Omental fat pad (tissue), 4 donors: ENCODE data around the gene LPO. TPM values are rescaled to one million over a fixed set of nuclear protein-coding genes. Genes with fewer than 3 reads are reported as not detected.

Experiments
- ATAC-seq: fragments of 150-250 bp; one replicate; pipeline ENCODE4 v1.9.1; 2016; ENCODE audit warnings: mild to moderate bottlenecking, moderate library complexity; ENCODE audit not compliant: low FRiP score
- DNase-seq: peaks from one replicate; pipeline ENCODE4 v3.0.0-alpha.2; 2019; ENCODE audit warnings: low spot score
- CTCF ChIP-seq, 3 donors: fragments of 450-650 bp; IDR thresholded peaks; one replicate each; pipeline ENCODE4 v1.5.1; 2016 to 2017; ENCODE audit warnings: antibody characterized with exemption in 3 of 3, mild to moderate bottlenecking in 3 of 3, moderate library complexity in 2 of 3
- total RNA-seq, 4 donors: library from RNA; depleted of rRNA; stranded (reverse); fragments of >200 nt; gene quantifications; one replicate each; pipeline ENCODE4 v1.1.0, GENCODE V29; 2016

The LPO gene
- total RNA-seq, 4 donors from 2014 or later: 0.46 TPM; not detected in 3

GRCh38 chr17:58277107-58277801 lies 38.9 kb downstream of the LPO start:
- ATAC-seq: no peak
- TF ChIP-seq CTCF (IDR thresholded peaks at IDR 0.05): no peak
- DNase-seq: no peak

- ATAC-seq (no peak), DNase-seq (no peak)
- TF ChIP-seq CTCF (IDR thresholded peaks at IDR 0.05): no peak
Measured at GRCh38 chr17:58277802-58278595, 39.6 kb downstream of the LPO start.

- ATAC-seq: no peak
- no peak for DNase-seq
- TF ChIP-seq CTCF (IDR thresholded peaks at IDR 0.05): no peak
Measured at GRCh38 chr17:58278661-58279015, 40.3 kb downstream of the LPO start.

GRCh38 chr17:58279016-58279711 lies 40.8 kb downstream of the LPO start:
- ATAC-seq (no peak), DNase-seq (no peak)
- TF ChIP-seq CTCF (IDR thresholded peaks at IDR 0.05): no peak

- no peak for ATAC-seq
- DNase-seq: no peak
Measured at GRCh38 chr17:58279736-58280479, 41.5 kb downstream of the LPO start.

More at GRCh38 chr17:58279736-58280479, 41.5 kb downstream of the LPO start:
- TF ChIP-seq CTCF (IDR thresholded peaks at IDR 0.05): no peak
